Stimulated activated CD4-positive, alpha-beta T cell treated with anti-CD3 and anti-CD28 coated beads, Interleukin-12 subunit alpha, Interleukin-12 subunit beta, amount 100 ng/mL, for 24 hours (primary cell): ENCODE results near the gene DUSP9.
A peak's percentile ranks its signal among the peaks of the same experiment; 100 is the strongest.

Experiments
- DNase-seq, 2 experiments: peaks; one replicate each; pipeline ENCODE4 v3.0.0-alpha.2; 2020; ENCODE audit warnings: low read depth in 2 of 2

The DUSP9 gene

DNA sequence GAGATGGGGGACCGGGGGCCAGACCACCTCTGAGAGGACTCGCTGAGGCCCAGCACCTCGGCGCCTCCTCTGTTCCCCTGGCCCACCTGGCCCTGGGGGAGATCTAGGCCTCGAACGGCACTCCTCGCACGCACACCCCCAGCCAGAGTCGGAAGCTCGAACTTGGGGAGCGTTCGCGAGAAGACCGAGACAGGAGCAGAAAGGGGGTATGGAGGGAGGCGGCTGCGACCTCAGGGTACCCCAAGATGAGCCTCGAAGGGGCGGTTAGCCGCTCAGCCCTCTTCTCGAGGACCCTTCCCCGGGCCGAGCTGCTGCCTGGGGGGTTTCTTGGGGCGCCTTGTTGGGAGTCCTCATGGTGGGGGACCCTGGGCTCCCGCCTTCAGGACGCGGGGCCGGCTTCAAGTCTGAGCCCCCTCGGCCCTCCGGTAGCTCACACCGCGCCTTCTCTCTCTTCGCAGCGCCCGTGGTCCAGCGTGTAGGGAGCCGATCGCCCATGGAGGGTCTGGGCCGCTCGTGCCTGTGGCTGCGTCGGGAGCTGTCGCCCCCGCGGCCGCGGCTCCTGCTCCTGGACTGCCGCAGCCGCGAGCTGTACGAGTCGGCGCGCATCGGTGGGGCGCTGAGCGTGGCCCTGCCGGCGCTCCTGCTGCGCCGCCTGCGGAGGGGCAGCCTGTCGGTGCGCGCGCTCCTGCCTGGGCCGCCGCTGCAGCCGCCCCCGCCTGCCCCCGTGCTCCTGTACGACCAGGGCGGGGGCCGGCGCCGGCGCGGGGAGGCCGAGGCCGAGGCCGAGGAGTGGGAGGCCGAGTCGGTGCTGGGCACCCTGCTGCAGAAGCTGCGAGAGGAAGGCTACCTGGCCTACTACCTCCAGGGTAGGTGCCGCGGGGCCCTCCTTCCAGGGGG, 706 bp downstream of the DUSP9 start:
- DNase-seq = no peak

- no peak for DNase-seq
Observed at GRCh38 chrX:153648358-153649177, 1.6 kb downstream of the DUSP9 start.

- peak in 1 of 2 experiments; percentile 27 for DNase-seq
Observed at GRCh38 chrX:153649178-153649914, 2.3 kb downstream of the DUSP9 start.

DNA sequence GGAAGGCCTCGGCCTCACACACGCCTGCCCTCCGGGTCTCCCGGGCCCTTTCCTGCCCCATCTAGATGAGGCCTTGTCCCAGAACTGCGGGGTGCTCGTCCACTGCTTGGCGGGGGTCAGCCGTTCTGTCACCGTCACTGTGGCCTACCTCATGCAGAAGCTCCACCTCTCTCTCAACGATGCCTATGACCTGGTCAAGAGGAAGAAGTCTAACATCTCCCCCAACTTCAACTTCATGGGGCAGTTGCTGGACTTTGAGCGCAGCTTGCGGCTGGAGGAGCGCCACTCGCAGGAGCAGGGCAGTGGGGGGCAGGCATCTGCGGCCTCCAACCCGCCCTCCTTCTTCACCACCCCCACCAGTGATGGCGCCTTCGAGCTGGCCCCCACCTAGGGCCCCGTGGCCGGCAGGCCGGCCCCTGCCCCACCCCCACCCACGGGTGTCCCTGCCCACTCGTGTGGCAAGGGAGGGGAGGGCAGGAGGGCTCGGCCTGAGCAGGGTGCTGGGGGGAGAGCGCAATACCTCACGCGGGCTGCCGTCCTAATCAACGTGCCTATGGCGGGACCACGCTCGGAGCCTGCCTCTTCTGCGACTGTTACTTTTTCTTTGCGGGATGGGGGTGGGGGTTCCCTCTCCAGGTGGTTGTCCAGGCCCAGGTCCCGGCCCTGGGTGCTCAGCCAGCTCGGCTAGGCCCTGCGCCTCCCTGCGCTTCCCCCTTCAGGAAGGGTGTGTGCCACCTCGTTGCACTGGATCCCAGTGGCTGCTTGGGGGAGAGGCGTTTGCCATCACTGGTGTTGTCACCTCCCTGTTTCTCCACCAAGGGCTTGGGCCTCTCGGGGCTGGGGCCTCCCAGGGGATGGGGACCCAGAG, 3.1 kb downstream of the DUSP9 start:
- no peak for DNase-seq

- no peak for DNase-seq
Observed at GRCh38 chrX:153650959-153651358, 4.0 kb downstream of the DUSP9 start.

DNA sequence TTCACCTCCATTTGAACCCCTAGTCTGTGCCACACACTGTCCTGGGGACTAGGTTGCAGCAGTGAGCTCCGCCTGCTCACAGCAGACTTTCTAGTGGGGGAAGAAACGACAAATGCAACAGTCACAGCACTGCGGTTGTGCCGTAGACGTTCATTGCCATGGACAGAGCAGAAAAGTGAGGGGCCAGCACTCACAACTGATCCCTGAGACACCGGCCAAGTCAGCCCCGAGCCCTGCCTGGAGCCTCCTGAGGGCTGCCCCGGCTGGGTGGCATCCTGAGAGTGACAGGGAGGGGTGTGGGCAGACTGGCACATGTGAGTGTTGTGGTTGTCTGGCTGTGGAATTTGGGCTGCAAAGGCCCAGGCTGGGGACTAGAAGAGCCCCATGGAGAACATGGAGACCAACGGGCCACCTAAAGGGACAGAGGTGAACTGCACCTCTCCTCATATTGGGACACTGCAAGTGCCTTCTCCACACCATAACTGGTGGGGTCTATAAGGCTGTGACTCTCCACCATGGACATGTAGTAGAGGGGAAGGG, 4.6 kb downstream of the DUSP9 start:
- DNase-seq = no peak

DNA sequence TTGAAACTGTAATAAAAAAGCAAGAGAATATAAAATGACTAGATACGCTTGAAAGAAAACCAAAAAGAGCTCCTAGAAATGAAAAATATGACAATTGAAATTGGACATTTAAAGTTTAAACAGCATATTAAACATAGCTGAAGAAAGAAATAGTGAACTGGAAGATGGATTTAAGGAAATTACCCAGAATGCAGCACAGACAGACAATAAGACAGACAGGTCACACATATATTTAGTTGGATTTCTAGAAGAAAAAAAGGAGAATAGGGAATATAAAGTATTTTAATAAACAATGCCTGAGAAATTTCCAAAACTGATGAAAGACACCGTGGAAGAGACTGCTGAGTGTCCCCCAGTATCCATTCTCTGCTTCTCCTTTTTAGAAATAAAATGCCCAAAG, 6.6 kb downstream of the DUSP9 start:
- no peak for DNase-seq

GRCh38 chrX:153657161-153657560, 10.2 kb downstream of the DUSP9 start:
- no peak for DNase-seq

GRCh38 chrX:153659268-153659667, 12.3 kb downstream of the DUSP9 start:
- DNase-seq = no peak

DNA sequence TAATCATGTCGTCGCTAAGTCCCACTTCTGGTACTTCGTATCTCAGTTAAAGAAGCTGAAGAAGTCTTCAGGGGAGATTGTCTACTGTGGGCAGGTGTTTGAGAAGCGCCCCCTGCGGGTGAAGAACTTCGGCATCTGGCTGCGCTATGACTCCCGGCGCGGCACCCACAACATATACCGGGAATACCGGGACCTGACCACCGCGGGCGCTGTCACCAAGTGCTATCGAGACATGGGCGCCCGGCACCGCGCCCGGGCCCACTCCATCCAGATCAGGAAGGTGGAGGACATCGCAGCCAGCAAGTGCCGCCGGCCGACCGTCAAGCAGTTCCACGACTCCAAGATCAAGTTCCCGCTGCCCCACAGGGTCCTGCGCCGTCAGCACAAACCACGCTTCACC, 15.3 kb downstream of the DUSP9 start:
- peak; percentile 29 to 47 for DNase-seq

- DNase-seq = no peak
Observed at GRCh38 chrX:153665726-153666306, 18.8 kb downstream of the DUSP9 start.

DNA sequence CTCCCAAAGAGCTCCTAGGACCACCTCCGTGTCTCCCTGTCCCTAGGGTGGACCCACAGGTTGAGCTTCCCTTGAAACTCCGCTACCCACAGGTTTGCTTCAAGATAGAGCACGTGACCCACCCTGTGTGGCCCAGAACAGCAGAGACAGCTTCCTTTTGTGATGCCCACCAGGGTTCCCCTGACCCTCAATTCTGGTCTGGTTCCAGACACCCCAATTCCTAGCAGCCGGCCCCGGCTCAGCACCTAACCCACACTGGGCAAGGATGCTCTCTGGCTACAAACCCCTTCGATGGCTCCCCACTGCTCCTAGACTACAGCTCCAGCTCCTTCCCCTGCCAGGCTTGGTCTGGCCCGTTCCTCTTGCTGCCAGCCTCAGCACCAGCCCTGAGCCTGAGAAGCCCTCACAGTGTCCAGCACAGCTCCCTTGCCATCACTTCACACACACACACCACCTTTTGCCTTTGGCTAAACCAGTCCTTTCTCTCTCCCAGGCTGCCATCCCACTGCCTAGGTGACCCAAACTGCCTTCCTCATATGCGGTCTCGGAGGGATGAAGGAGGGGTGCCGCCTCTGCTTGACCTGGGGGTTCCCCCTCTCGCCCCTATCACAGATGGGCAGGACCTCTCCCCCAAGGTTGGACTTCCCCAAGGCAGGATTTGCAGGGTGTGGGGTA, 20.4 kb downstream of the DUSP9 start:
- no peak for DNase-seq

DNA sequence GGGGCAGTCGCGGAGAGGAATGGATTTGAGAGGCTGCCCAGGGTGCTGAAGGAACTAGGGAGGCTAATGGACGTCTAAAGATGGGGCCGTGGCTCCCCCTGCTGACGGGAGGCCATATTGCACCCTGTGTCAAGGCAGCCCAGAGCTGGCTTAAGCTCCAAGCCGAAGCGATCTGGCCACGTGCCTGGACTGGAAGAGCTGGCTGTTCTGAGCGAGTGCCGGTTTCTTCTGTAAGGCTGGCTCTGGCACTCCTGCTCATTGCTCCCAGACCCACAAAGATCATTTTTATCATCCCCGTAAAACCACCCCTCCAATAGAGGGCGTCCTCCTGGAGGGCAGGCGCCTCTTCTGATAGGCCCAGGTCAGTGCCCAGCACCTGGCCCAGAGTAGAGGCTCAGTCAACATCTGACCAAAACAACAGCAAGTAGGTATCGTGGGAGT, 21.0 kb downstream of the DUSP9 start:
- peak; percentile 44 to 81 for DNase-seq

DNA sequence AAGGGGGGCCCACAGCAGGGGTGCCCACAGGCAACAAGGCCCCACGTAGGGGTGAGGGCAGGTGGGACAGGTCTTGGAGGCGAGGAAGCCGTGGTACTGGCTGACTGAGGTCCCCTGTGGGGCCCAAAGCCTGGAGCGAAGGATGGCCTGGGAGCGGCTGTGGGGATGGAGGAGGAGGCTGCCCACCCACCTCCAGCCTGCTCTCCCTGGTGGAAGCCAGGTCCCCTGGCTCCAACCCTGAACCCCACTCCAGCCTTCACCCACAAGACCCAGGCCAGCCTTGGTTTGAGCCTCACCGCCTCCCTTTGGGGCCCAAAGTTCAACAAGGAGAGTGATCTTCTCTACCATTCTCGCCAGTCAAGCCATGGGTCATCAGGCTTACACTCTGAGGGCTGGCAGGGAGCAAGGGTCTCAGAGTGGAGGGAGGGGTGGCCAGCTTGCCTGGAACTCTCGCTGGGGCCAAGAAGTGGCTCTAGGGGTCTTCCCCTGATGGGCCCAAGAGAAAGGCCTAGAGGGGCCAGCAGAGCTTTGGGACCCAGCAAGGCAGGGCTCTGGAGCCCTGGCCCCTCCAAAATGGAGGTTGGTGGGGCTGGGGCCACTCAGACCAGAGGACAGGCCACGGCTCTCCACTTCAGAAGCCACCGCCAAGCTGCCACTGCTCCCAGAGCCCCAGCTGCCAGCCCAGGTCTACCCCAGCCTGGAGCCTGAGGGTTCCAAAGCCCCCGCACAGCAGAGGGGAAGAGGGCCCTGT, 21.6 kb downstream of the DUSP9 start:
- DNase-seq = no peak

GRCh38 chrX:153669174-153669890, 22.3 kb downstream of the DUSP9 start:
- no peak for DNase-seq

DNA sequence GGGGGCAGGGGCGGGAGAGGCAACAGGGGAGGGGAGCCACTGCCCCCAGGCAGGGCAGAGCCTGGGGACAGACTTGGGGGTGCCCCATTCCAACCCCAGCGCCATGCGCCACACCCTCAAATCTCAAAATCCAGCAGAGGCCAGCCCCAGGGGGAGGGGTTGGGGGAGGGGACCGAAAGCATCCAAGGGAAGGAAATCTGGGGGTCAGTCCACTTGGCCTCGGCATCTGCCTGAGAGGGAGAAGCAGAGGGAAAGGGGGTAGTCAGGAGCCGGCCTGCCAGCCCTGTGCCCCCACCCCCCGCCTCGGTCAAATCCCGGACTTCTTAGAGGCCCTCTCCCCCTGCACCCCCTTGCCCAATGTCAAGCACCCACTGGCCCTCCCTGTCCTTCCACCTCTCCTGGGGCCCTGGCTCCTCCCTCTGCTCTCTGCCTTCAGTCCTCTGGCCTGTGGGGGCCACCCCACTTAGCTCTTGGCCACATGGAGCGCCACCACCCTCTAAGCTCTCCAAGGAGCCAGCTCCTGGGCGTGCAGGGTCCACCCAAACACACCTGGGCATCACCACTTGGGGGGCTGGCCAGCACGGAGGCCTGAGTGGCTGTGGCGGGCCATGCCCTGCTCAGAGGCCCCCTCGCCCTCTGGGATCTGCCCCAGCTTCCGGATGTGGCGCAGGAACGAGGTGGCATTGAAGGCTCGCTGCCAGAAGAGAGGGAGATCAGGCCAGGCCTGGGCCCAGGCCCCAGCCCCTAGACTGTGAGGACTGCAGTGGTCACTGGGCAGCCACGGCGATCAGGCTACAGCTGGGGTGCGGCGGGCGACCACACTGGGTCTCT, 23.1 kb downstream of the DUSP9 start:
- no peak for DNase-seq

GRCh38 chrX:153670748-153671588, 24.0 kb downstream of the DUSP9 start:
- no peak for DNase-seq
